Right lobe of liver (tissue), 4 donors: ENCODE data around the gene PROK1.

Experiments used
- CTCF ChIP-seq, 4 donors: fragments of 200-600 bp in 3 of 4; fragments of 450-650 bp in 1 of 4; IDR thresholded peaks; one replicate each; pipeline versions ENCODE4 v1.5.1 to v1.8.0; 2016 to 2022; ENCODE audit warnings: antibody characterized with exemption in 4 of 4, mild to moderate bottlenecking in 2 of 4
- POLR2A ChIP-seq: fragments of 450-650 bp; IDR thresholded peaks from one replicate; pipeline ENCODE4 v1.6.1; 2017; ENCODE audit warnings: antibody characterized with exemption, mild to moderate bottlenecking
- donor health status: DM: no; HTN: no; CAD: no.
- donor health status: DM: no; HTN: no; CAD: no.
- donor health status: DM: no; HTN: yes; CAD: no.

- TF ChIP-seq POLR2A (no peak), CTCF (IDR thresholded peaks at IDR 0.05) (no peak)
These were observed 4.2 kb downstream of the PROK1 start for GRCh38 chr1:110455151-110455550.
